Stimulated activated CD4-positive, alpha-beta T cell treated with anti-CD3 and anti-CD28 coated beads, Interleukin-12 subunit alpha, Interleukin-12 subunit beta, amount 100 ng/mL, for 48 hours (primary cell): ENCODE measurements around the gene NDUFB2.
"Not testable (repeated sequence)": the region's sequence is repeated elsewhere in the genome, so short reads cannot be mapped to it uniquely, and the experiment has no call there.

ENCODE experiments used
- DNase-seq, 3 donors: peaks; one replicate each; pipeline ENCODE4 v3.0.0-alpha.2; 2020; ENCODE audit warnings: low read depth in 2 of 3, low spot score in 1 of 3

The NDUFB2 gene

DNA sequence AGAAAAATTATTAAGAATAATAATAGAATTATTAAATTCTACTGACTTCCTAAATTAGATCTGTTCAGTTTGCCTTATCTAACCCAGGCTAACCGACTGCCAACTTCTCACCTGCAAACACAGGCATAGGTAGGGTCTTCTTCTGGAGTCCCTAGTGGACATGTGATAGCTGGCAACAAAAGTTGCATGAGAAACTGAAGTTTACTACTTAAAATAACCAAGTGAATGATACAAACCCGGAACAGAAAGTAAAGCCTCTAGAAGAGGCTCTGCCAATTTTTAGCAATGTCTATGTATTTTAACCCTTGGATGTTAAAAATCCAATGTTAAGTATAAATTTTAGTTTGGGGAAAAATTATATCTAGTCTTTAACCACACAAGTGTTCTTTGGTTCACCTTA lies 37.6 kb downstream of the NDUFB2 start:
- DNase-seq, result no peak

DNA sequence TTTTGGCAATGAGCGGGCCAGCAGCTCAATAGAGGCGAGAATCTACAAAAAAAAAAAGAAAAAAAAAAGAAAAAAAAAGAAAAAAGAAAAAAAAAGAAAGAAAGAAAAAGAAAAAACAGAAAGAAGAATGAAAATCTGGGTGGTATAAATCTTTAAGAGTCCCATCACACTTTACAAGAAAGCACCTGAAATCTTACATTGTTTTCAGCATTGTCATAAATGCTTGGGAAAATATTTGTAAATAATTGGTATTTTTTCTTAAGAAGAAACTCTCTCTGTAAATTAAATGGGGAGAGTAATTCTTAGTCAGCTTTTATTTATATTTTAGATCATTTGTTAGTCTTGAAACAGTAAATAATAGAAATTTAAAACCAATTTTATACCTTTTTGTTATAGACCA lies 38.2 kb downstream of the NDUFB2 start:
- no peak for DNase-seq

DNA sequence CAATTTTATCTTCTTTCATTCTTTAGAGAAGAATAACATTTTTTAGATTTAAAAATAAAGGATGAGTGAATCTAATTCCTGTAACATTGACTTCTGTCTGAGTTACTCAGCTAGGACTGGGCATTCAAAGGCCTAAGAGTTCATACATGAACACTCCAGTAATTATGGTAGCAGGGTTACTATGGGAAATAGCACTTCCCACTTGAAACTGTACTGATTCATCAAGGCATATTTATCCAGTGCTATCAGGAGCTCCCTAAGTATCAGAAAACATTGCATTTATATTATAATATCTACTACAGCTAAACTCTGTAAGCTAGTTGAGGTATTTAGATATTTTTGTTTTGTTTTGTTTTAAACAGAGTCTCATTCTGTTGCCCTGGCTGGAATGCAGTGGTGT lies 41.8 kb downstream of the NDUFB2 start:
- DNase-seq, result no peak

DNA sequence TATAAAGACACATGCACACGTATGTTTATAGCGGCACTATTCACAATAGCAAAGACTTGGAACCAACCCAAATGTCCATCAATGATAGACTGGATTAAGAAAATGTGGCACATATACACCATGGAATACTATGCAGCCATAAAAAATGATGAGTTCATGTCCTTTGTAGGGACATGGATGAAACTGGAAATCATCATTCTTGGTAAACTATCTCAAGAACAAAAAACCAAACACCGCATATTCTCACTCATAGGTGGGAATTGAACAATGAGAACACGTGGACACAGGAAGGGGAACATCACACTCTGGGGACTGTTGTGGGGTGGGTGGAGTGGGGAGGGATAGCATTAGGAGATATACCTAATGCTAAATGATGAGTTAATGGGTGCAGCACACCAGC lies 46.7 kb downstream of the NDUFB2 start:
- not testable (repeated sequence) for DNase-seq

DNA sequence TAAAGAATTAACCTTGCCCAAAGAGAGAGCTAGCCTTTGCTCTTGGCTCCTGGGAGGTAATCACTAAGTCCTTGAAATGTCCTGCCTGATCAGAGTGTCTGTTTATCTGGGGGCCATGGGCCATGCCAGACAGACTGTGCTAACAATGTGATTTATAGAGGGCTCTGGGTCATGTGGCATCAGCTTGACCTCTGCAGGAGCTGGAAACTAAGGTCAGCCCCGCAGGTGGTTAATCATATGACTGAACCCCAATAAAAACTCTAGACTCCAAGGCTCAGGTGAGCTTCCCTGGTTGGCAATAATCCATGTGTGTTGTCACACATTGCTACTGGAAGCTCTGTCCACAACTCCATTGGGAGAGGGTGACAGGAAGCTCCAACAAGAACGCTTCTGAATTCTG lies 47.5 kb downstream of the NDUFB2 start:
- DNase-seq, result no peak

DNA sequence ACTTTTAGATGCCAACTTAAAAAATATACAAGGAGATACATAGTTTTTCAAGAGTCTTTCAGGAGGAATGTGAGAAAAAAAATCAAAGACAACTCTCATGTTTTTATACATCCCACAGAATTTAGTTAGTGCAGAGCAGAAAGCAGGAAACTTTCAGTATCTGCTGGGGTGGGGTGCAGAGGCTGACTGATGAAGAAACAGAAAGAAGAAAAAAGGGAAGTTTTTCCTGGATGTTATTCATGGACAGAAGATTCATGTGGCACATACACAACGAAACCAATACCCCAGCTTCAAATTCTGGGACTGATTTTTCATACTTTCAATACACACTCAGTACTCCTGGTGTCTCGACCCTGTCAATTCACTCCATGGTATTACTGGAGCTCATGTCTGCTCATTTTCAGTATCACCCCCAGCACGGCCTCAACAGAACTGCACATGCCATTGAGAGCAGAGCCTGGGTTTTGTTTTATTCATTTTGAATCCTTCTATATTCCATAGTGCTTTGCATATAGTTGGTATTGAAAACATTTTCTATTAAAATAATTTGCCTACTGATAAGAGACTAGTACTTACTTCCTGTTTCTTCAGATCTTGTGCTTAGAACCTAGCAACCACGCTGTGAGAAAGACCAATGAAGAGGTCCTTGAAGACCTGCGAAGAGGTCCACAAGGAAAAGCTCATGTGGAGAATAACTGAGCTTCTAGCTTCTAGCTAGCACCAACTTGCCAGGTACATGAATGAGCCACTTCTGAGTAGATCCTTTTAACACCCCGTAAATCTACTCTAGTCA lies 49.0 kb downstream of the NDUFB2 start:
- no peak for DNase-seq

DNA sequence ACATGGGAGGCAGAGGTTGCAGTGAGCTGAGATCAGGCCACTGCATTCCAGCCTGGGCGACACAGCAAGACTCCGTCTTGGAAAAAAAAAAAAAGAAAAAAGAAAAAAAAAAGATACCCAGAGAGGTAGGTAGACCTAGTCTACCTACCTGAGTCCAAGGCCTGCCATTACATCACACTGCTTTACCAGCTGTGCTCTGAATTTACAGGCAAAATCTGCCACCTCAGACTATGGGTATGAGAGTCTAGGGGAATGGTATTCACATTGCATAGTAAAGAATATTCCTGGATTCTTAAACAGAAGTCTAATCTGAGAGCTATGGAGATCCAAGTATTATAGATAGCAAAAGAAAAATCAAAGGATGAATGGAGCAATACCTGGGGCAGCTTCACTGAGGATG lies 50.2 kb downstream of the NDUFB2 start:
- DNase-seq, result no peak

DNA sequence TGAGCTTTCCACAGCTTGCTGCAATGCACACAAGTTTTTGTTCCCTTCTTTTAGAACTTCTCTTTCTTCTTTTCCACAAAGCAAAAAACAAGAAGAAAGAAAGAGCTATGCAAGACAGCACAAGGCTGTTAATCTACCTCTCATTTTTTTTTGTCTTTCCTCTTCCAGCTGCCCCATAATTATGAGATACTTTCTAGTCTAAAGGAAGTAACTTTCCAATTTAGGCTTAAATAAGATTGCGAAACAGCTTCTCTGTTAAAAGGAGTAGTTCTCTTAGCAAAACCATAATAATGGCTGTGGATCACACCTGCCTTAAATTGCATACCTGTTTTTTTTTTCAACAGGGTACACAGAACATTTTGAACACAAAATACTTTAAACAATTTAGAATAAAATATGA lies 56.0 kb downstream of the NDUFB2 start:
- DNase-seq, result no peak

DNA sequence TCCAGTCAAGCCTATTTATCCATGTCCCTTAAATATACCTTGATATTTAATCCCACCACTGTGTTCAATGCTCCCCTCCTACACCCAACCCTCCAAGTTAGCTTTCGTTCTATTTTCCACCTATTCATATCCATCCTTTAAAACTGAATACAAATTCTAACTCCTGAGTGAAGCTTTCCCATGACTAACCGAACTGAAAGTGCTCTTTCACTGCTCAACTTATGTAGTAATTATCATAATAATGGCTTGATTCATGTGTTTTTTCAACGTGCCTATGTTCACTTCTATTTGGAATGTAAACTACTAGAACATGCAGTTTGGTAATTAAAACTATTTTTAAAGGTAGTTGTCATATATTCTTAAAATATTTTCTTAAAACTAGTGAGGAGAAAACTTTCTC lies 58.0 kb downstream of the NDUFB2 start:
- DNase-seq, result no peak
